NCI-H1105 (cell line): ENCODE data around the gene SMURF2.

ENCODE experiments used
- DNase-seq: peaks from one replicate; lab custom pipeline; 2025; lab: John Stamatoyannopoulos, UW

Gene SMURF2

GRCh38 chr17:64502809-64503208, 159.3 kb downstream of the SMURF2 start:
- no peak for DNase-seq

- DNase-seq, result no peak
Measured at GRCh38 chr17:64502021-64502420, 160.1 kb downstream of the SMURF2 start.

- no peak for DNase-seq
Measured at GRCh38 chr17:64500862-64501765, 161.0 kb downstream of the SMURF2 start.

- DNase-seq, result no peak
Measured at GRCh38 chr17:64500487-64500859, 161.6 kb downstream of the SMURF2 start.

GRCh38 chr17:64499805-64500486, 162.2 kb downstream of the SMURF2 start:
- DNase-seq, result no peak

- no peak for DNase-seq
Measured at GRCh38 chr17:64498308-64499203, 163.6 kb downstream of the SMURF2 start.

- DNase-seq, result no peak
Measured at GRCh38 chr17:64497565-64498035, 164.5 kb downstream of the SMURF2 start.

GRCh38 chr17:64496786-64497564, 165.1 kb downstream of the SMURF2 start, which contains the start of gene POLG2:
POLG2 (minus strand) TSS chr17:64497054; CDS start chr17:64496968, 86 bp downstream.
- peak; percentile 89 for DNase-seq

- no peak for DNase-seq
Measured at GRCh38 chr17:64496348-64496785, 165.7 kb downstream of the SMURF2 start.
